Heart left ventricle (tissue), 16 donors: ENCODE results near the gene CRP. TPM values are rescaled to one million over a fixed set of nuclear protein-coding genes. Genes with fewer than 3 reads are reported as not detected.
"Not testable (repeated sequence)": the region's sequence is repeated elsewhere in the genome, so short reads cannot be mapped to it uniquely, and the experiment has no call there.

Experiments used
- ATAC-seq, 4 donors: fragments of 200-7000 bp; cut with Tn5 transposase; one replicate each; pipeline ENCODE4 v1.9.1; 2020 to 2022; ENCODE audit warnings: moderate library complexity in 4 of 4, mild to moderate bottlenecking in 3 of 4, moderate number of reproducible peaks in 1 of 4
- DNase-seq, 5 donors: peaks; one replicate each; pipeline ENCODE4 v3.0.0-alpha.2; 2020
- H3K27ac ChIP-seq, 12 donors: fragments of 200-600 bp; sonication (generic) in 4 of 12; one replicate each; pipeline versions ENCODE4 v1.5.0 to v1.8.0; 2016 to 2022; ENCODE audit warnings: mild to moderate bottlenecking in 2 of 12
- H3K27me3 ChIP-seq, 9 donors: fragments of 200-600 bp; sonication (generic) in 2 of 9; one replicate each; pipeline versions ENCODE4 v1.5.1 to v1.8.0; 2016 to 2022; ENCODE audit warnings: mild to moderate bottlenecking in 3 of 9
- H3K36me3 ChIP-seq, 9 donors: fragments of 200-600 bp; sonication (generic) in 2 of 9; one replicate each; pipeline versions ENCODE4 v1.5.0 to v1.8.0; 2018 to 2022; ENCODE audit warnings: mild to moderate bottlenecking in 2 of 9
- H3K4me1 ChIP-seq, 12 donors: fragments of 200-600 bp; sonication (generic) in 4 of 12; one replicate each; pipeline versions ENCODE4 v1.5.0 to v1.8.0; 2016 to 2022; ENCODE audit warnings: mild to moderate bottlenecking in 3 of 12
- H3K4me3 ChIP-seq, 12 donors: fragments of 200-600 bp; sonication (generic) in 4 of 12; one replicate each; pipeline versions ENCODE4 v1.5.0 to v1.8.0; 2017 to 2022; ENCODE audit warnings: mild to moderate bottlenecking in 9 of 12, moderate library complexity in 4 of 12
- H3K9me3 ChIP-seq, 12 donors: fragments of 200-600 bp; sonication (generic) in 4 of 12; one replicate each; pipeline versions ENCODE4 v1.5.0 to v1.8.0; 2016 to 2022; ENCODE audit warnings: mild to moderate bottlenecking in 1 of 12
- POLR2A ChIP-seq, 2 donors: fragments of 450-650 bp; IDR thresholded peaks; one replicate each; pipeline ENCODE4 v1.6.1; 2017; ENCODE audit warnings: antibody characterized with exemption in 2 of 2, mild to moderate bottlenecking in 2 of 2, moderate library complexity in 2 of 2
- WGBS, 4 donors: extraction: QIAGEN DNeasy Blood & Tissue Kit in 2 of 4; methylation state at CpG; one replicate each; pipeline versions ENCODE4 v1.1.5 to v1.1.7; 2013 to 2018; 5-methylcytosine and 5-hydroxymethylcytosine counted together
- intact Hi-C, 10 donors: fragments of 100-400 bp; cut with DNase I; formaldehyde crosslinking; loops; one replicate each; pipeline versions ENCODE4 v1.11.1 to v1.14.2; 2022
- polyA plus RNA-seq, 2 donors: library from polyadenylated mRNA; stranded (reverse); fragments of 200-250 nt; gene quantifications; one replicate each; pipeline ENCODE4 v1.2.3, GENCODE V29; 2013
- total RNA-seq, 9 donors: library from RNA; depleted of rRNA in 2 of 9; stranded (reverse); fragments of >200 nt in 2 of 9; fragmentation: NEBNext Ultra II Directional in 3 of 9; extraction: Animal tissue kit (Norgen Biotek cat#: 25700) in 3 of 9; gene quantifications; one replicate each; pipeline versions ENCODE4 v1.1.0 to v1.2.4, GENCODE V29; 2016 to 2023
- TF ChIP-seq, protein P1 (sequence below), 12 donors: fragments of 200-600 bp; sonication (generic) in 4 of 12; IDR thresholded peaks; one replicate each; pipeline versions ENCODE4 v1.5.0 to v1.8.0; 2018 to 2022; ENCODE audit warnings: antibody characterized with exemption in 12 of 12, mild to moderate bottlenecking in 5 of 12
- donor health status: ischemic (EF 13 %, LVEDD 7.1; RV severe dilation, severe dysfunction).
- donor health status: healthy with polysubstance abuse.
- donor health status: DM: no; HTN: yes; CAD: no.
- donor health status: DM: no; HTN: no; CAD: no.
- donor health status: ischemic (EF 25% LVEDD 6.9; RV normal size, moderate dysfunction).
- donor health status: ischemic (EF 25% LVEDD 5.7; RV mildly dilated, moderate dysfunction).
- donor health status: healthy.
- donor health status: DM: yes; HTN: yes; CAD: no.
- donor health status: ischemic (EF 35%, LVEDD 5.7; RV mildly dilated, moderate dysfunction).
- donor health status: nonischemic (EF 11% LVEDD 7.7; RV severe dilation, severe dysfunction).
- donor health status: DM: yes; HTN: yes; CAD: no.
- donor health status: PGD.
- donor health status: ischemic (EF 29% LVEDD 5.4; RV normal size, mild dysfunction).
- donor health status: nonischemic (EF 23%, LVEDD 6.1; RV moderate dilation, normal function).

CRP gene
- total and polyA plus RNA-seq, 11 donors, result 0.12 to 0.35 (median 0.32) TPM; not detected in 7

GRCh38 chr1:159686599-159687299, 27.6 kb downstream of the CRP start:
- intact Hi-C loops, result no loop called here
- no peak overlapping the region for H3K4me3 ChIP-seq
- TF ChIP-seq, protein P1, sequence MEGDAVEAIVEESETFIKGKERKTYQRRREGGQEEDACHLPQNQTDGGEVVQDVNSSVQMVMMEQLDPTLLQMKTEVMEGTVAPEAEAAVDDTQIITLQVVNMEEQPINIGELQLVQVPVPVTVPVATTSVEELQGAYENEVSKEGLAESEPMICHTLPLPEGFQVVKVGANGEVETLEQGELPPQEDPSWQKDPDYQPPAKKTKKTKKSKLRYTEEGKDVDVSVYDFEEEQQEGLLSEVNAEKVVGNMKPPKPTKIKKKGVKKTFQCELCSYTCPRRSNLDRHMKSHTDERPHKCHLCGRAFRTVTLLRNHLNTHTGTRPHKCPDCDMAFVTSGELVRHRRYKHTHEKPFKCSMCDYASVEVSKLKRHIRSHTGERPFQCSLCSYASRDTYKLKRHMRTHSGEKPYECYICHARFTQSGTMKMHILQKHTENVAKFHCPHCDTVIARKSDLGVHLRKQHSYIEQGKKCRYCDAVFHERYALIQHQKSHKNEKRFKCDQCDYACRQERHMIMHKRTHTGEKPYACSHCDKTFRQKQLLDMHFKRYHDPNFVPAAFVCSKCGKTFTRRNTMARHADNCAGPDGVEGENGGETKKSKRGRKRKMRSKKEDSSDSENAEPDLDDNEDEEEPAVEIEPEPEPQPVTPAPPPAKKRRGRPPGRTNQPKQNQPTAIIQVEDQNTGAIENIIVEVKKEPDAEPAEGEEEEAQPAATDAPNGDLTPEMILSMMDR (IDR thresholded peaks at IDR 0.05), result no peak
- no peak for TF ChIP-seq POLR2A (IDR thresholded peaks at IDR 0.05)
- DNase-seq (no peak), ATAC-seq (no peak)
- no peaks in the 10 kb centered on the region for H3K4me1 ChIP-seq
- no peaks in the 10 kb centered on the region for H3K36me3 ChIP-seq
- H3K27me3 ChIP-seq, result peaks cover 0 to 6% (median 0%) of the 10 kb centered on the region in 9 donors
- H3K27ac ChIP-seq, result no peak overlapping the region
- H3K9me3 ChIP-seq, result peaks cover 0 to 6% (median 0%) of the 10 kb centered on the region in 12 donors
- WGBS, 4 donors, result 82 to 89% (median 87%) methylated on average over 1 of the region's 1 CpG

DNA sequence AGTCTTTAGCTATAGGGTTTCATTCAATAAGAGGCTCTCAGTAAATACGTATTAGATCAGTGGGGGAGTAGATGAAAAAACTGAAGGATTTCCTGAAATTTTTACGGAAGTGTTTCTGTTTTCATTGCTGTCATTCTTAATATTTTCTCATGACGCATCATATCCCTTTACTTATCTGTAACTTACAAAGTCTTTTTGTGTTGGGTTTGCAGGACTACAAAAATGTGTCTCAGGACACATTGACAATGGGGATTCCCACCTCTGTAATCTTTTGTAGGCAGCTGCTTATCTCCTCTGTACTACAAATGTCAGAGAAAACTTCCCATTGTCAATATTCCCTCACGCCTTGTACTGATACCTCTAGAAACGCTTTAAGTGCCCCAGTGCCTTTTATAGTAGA, 35.5 kb downstream of the CRP start:
- WGBS, 4 donors, result 38 to 41% (median 40%) methylated on average over 5 of the region's 5 CpGs; no CpG with 5 or more reads in 1 of the 4 donors
- H3K27ac ChIP-seq, result no peak overlapping the region
- TF ChIP-seq, protein P1 (IDR thresholded peaks at IDR 0.05), result no peak
- TF ChIP-seq POLR2A (IDR thresholded peaks at IDR 0.05), result no peak
- DNase-seq (no peak), ATAC-seq (no peak)
- intact Hi-C loops, result no loop called here
- no peaks in the 10 kb centered on the region for H3K36me3 ChIP-seq
- no peak overlapping the region for H3K4me3 ChIP-seq
- no peaks in the 10 kb centered on the region for H3K4me1 ChIP-seq
- H3K27me3 ChIP-seq, result no peaks in the 10 kb centered on the region
- peaks cover 0 to 9% (median 0%) of the 10 kb centered on the region in 12 donors for H3K9me3 ChIP-seq

- TF ChIP-seq, protein P1 (IDR thresholded peaks at IDR 0.05), result no peak
- no peak for TF ChIP-seq POLR2A (IDR thresholded peaks at IDR 0.05)
- 30 to 56% (median 42%) methylated on average over 1 of the region's 1 CpG for WGBS, 4 donors
- no peak overlapping the region for H3K27ac ChIP-seq
- no peak overlapping the region for H3K4me3 ChIP-seq
- no peak for DNase-seq
- H3K27me3 ChIP-seq, result no peaks in the 10 kb centered on the region
- intact Hi-C loops, result no loop called here
- no peak for ATAC-seq
- H3K9me3 ChIP-seq, result no peaks in the 10 kb centered on the region
- H3K36me3 ChIP-seq, result no peaks in the 10 kb centered on the region
- no peaks in the 10 kb centered on the region for H3K4me1 ChIP-seq
Measured at GRCh38 chr1:159675046-159675445, 39.3 kb downstream of the CRP start.

- ATAC-seq, H3K4me1 ChIP-seq, H3K4me3 ChIP-seq, intact Hi-C loops, DNase-seq, H3K27ac ChIP-seq, H3K36me3 ChIP-seq, H3K9me3 ChIP-seq, H3K27me3 ChIP-seq: not testable (repeated sequence)
- WGBS, 4 donors, result 78 to 96% (median 93%) methylated on average over 1 of the region's 1 CpG
Measured at GRCh38 chr1:159672390-159672789, 42.0 kb downstream of the CRP start.
